Fibroblast of mammary gland (primary cell): ENCODE data around the gene KIF26B.
"Not testable (repeated sequence)": the region's sequence is repeated elsewhere in the genome, so short reads cannot be mapped to it uniquely, and the experiment has no call there.

Experiments used
- DNase-seq: peaks from one replicate; pipeline ENCODE4 v3.0.0-alpha.2; 2010; ENCODE audit warnings: low read depth
- H3K4me3 ChIP-seq: 2 replicates; pipeline ENCODE4 v1.5.1; 2011; ENCODE audit warnings: low read depth, mild to moderate bottlenecking, low read length, moderate library complexity; ENCODE audit not compliant: control insufficient read depth
- CTCF ChIP-seq: conservative IDR thresholded peaks from 2 replicates; pipeline ENCODE4 v1.5.1; 2011; ENCODE audit warnings: low read depth, low read length, inconsistent platforms; ENCODE audit not compliant: control insufficient read depth, insufficient read depth

KIF26B gene

GRCh38 chr1:245397771-245398170 is 243.0 kb downstream of the KIF26B start:
- no peak for DNase-seq
- TF ChIP-seq CTCF = no peak

DNA sequence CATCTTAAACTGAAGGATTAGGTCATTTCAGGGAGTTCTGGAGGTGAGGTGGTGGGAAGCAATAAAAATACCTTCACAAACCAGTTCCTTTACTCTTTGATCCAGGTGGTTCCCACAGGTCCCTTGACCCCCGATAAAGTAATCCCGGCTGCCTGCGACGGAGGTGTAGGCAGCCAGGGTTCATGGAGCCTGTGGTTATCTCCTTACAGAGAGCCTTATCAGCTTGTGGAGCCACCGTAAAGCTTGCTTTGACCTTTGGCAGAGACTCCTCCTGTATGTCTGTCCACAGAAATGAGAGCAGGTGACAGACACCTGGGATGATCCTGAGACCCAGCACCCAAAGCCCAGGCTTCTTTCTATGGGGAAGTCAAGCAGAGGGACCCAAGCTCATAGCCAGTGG is 243.4 kb downstream of the KIF26B start:
- H3K4me3 ChIP-seq = no peak overlapping the region
- TF ChIP-seq CTCF = no peak
- no peak for DNase-seq

More at GRCh38 chr1:245397771-245398170, 243.0 kb downstream of the KIF26B start:
- no peak overlapping the region for H3K4me3 ChIP-seq

GRCh38 chr1:245401881-245402587 is 247.2 kb downstream of the KIF26B start:
- TF ChIP-seq CTCF = no peak
- H3K4me3 ChIP-seq = no peak overlapping the region
- DNase-seq = no peak

GRCh38 chr1:245402998-245403397 is 248.2 kb downstream of the KIF26B start:
- H3K4me3 ChIP-seq, DNase-seq: not testable (repeated sequence)

DNA sequence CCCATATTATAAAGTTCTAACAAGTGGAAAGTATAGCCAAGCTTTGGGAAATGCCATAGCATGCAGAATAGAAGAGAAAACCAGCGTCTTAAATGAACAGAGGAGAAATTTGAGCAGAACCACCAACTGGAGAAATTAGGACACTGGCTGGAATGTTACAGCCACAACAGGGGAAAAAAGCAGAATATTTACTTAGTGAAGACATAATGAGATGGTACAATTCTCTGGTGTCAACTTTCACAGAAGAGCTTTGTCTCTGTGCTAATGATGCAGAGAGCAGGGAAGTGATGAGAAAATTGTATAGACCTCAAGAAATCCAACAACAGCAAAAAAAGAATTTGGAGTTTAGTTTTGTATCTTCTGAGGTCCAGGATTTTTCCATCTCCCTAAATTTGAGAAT is 249.7 kb downstream of the KIF26B start:
- no peak for TF ChIP-seq CTCF
- no peak overlapping the region for H3K4me3 ChIP-seq
- DNase-seq = no peak

DNA sequence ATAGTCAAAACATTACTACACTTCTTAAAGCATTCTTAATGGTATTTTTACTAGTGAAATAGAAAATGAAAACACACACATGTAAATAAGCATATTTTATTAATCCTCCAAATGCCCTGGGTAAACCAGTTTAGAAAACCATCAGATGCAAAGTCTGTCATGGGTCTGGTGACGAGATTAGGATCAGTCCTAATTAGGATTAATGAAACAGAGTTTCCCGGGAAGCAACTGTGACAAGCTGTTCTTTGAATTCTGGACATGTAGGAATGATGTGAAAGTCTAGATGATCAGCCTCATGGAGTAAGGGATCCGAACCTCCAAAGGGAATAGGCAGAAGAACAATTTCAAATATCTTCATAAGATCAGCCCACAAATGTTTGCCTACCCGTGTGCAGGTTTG is 250.2 kb downstream of the KIF26B start:
- TF ChIP-seq CTCF = no peak

DNA sequence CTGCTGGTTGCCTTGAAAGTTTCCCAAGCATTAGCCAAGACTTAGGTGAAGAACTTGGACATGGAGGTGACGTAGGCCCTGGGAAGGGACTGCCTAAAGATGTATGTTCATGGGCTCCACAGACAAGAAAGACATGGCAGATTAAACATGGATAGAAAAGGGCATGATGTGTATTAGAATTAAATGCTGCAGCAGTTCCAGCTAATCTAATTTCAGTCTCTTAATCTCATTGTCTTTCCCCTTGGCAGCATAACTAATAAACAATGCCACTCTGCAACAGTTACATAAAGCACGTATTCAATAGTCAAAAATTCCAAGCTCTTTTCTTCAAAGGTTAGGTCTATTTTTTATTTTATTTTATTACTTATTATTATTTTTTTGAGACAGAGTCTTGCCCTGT is 251.6 kb downstream of the KIF26B start:
- no peak for DNase-seq
- no peak overlapping the region for H3K4me3 ChIP-seq
- no peak for TF ChIP-seq CTCF

More for the DNA sequence above, 250.2 kb downstream of the KIF26B start:
- no peak for DNase-seq
- H3K4me3 ChIP-seq = no peak overlapping the region
